ENCODE results near the gene TAF5L.

DNA sequence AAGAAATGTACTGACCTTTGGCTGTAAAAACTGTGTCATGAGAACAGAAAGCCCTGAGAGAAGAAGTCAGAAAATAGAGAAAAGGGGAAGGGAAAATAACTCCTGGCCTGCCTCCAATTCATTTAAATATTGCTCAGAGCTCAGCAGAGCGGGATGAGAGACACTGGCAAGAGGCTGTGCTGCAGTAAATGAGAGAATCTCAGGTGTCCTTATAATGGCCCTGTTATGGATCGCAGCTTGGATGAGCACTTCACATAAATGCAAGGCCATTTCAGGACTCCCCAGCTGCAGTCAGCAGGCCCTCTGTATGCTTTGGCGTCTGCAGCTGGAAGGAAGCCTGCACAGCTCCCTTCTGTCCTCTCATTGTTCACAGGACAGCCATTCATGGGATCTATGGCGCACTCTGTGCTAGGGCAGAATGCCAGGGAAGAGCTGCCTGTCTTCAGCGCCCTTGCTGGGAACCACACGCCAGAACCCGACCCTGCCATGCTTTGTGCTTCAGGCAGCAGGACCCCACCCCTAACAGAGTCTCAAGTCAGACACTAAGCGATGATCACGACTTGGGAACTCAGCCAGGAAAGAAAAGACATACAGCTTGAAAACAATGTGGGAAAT is 46.8 kb downstream of the TAF5L start:
- TF ChIP-seq, protein P1, sequence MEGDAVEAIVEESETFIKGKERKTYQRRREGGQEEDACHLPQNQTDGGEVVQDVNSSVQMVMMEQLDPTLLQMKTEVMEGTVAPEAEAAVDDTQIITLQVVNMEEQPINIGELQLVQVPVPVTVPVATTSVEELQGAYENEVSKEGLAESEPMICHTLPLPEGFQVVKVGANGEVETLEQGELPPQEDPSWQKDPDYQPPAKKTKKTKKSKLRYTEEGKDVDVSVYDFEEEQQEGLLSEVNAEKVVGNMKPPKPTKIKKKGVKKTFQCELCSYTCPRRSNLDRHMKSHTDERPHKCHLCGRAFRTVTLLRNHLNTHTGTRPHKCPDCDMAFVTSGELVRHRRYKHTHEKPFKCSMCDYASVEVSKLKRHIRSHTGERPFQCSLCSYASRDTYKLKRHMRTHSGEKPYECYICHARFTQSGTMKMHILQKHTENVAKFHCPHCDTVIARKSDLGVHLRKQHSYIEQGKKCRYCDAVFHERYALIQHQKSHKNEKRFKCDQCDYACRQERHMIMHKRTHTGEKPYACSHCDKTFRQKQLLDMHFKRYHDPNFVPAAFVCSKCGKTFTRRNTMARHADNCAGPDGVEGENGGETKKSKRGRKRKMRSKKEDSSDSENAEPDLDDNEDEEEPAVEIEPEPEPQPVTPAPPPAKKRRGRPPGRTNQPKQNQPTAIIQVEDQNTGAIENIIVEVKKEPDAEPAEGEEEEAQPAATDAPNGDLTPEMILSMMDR (conservative IDR thresholded peaks at IDR 0.05): no peak
- no peak for TF ChIP-seq EZH2 (IDR thresholded peaks at IDR 0.05; ENCODE audit: low read depth)

All from PC-9 (cell line).